WI38 (cell line): ENCODE results near the gene AP5B1.

Source experiments
- H3K4me3 ChIP-seq: 2 replicates; pipeline ENCODE4 v1.5.1; 2011; ENCODE audit warnings: low read depth, mild to moderate bottlenecking, control low read depth, low read length
- CTCF ChIP-seq: IDR thresholded peaks from 2 replicates; pipeline ENCODE4 v1.5.1; 2012; ENCODE audit warnings: low read depth, mild to moderate bottlenecking, control low read depth, low read length

AP5B1 gene

GRCh38 chr11:65817312-65817834, 36.6 kb upstream of the AP5B1 start:
- no peak for TF ChIP-seq CTCF
- H3K4me3 ChIP-seq = peak overlapping the region; percentile 56

- no peak for TF ChIP-seq CTCF
- no peak overlapping the region for H3K4me3 ChIP-seq
These were observed 35.9 kb upstream of the AP5B1 start for GRCh38 chr11:65816696-65817095.

- no peak overlapping the region for H3K4me3 ChIP-seq
- TF ChIP-seq CTCF = no peak
These were observed 34.3 kb upstream of the AP5B1 start for GRCh38 chr11:65814986-65815565.

GRCh38 chr11:65814131-65814985, 33.6 kb upstream of the AP5B1 start:
- no peak for TF ChIP-seq CTCF
- no peak overlapping the region for H3K4me3 ChIP-seq

- no peak for TF ChIP-seq CTCF
These were observed 31.1 kb upstream of the AP5B1 start for GRCh38 chr11:65811764-65812475.

DNA sequence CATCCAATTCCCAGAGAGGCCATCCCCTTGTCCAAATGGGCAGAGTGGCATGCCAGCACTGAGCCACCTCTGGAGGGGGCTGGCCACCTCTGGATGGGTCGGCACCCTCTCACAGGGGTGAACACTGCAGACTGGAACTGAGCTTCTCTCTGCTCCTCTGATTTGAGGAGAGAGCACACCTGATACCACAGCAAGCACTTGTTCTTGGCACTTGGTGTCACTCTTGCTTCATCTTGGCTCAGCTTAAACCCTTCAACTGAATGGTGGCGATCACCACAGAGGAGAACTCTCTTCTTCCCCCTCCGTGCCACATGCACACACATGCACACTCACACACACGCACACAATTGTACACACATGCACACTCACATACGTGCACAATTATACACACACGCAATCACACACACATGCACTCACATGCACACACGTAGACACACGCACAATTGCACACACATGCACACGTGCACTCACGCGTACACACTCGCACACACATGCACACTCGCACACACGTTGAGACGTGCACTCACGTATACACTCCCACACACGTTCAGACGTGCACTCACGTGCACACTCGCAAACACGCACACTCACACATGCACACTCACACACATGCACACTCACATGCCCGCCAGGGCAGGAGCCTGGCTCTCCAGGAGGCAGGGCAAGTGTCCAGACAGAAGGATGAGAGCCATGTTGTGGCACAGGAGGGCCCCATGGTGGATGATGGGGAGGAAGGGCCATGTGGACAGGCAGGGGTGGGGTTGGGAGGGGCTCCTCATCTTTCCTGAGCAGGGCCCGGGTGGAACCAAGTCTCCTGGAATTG, 29.5 kb upstream of the AP5B1 start:
- H3K4me3 ChIP-seq = no peak overlapping the region
- TF ChIP-seq CTCF = no peak

More at GRCh38 chr11:65811764-65812475, 31.1 kb upstream of the AP5B1 start:
- no peak overlapping the region for H3K4me3 ChIP-seq
